WI38 (cell line): ENCODE results near the gene IGF2BP3.
"Not testable (repeated sequence)": the region's sequence is repeated elsewhere in the genome, so short reads cannot be mapped to it uniquely, and the experiment has no call there.

Experiments used
- H3K4me3 ChIP-seq: 2 replicates; pipeline ENCODE4 v1.5.1; 2011; ENCODE audit warnings: low read depth, mild to moderate bottlenecking, control low read depth, low read length
- TF ChIP-seq, protein P1 (sequence below): IDR thresholded peaks from 2 replicates; pipeline ENCODE4 v1.5.1; 2012; ENCODE audit warnings: low read depth, mild to moderate bottlenecking, control low read depth, low read length

The IGF2BP3 gene

GRCh38 chr7:23333671-23334246, 136.5 kb downstream of the IGF2BP3 start:
- H3K4me3 ChIP-seq = no peak overlapping the region
- TF ChIP-seq, protein P1, sequence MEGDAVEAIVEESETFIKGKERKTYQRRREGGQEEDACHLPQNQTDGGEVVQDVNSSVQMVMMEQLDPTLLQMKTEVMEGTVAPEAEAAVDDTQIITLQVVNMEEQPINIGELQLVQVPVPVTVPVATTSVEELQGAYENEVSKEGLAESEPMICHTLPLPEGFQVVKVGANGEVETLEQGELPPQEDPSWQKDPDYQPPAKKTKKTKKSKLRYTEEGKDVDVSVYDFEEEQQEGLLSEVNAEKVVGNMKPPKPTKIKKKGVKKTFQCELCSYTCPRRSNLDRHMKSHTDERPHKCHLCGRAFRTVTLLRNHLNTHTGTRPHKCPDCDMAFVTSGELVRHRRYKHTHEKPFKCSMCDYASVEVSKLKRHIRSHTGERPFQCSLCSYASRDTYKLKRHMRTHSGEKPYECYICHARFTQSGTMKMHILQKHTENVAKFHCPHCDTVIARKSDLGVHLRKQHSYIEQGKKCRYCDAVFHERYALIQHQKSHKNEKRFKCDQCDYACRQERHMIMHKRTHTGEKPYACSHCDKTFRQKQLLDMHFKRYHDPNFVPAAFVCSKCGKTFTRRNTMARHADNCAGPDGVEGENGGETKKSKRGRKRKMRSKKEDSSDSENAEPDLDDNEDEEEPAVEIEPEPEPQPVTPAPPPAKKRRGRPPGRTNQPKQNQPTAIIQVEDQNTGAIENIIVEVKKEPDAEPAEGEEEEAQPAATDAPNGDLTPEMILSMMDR = no peak

GRCh38 chr7:23332910-23333612, 137.2 kb downstream of the IGF2BP3 start:
- TF ChIP-seq, protein P1 = no peak
- no peak overlapping the region for H3K4me3 ChIP-seq

- no peak overlapping the region for H3K4me3 ChIP-seq
- TF ChIP-seq, protein P1 = no peak
These were observed 138.1 kb downstream of the IGF2BP3 start for GRCh38 chr7:23332193-23332592.

GRCh38 chr7:23331132-23331531, 139.2 kb downstream of the IGF2BP3 start:
- TF ChIP-seq, protein P1 = no peak
- no peak overlapping the region for H3K4me3 ChIP-seq

- TF ChIP-seq, protein P1 = no peak
- H3K4me3 ChIP-seq = no peak overlapping the region
These were observed 154.9 kb downstream of the IGF2BP3 start for GRCh38 chr7:23315366-23315765.

DNA sequence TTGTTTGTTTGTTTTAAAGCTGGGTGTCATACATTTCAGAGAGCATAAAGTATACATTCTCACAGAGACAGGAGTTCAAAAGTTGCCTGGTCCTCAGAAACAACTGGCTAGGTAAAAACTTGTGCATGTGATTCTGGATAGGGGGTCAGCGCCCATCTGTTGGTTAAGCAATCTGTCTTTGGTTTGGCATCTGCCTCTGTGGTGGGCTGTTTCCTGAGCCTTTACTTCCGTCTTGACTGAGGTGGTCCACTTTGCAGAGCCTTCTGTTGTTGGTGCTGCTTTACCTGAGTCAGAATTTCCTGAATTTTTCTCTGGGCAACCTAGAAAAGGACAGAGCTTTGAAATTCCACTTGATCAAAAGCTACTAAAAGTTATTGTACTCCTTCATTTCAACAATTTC, 158.2 kb downstream of the IGF2BP3 start:
- not testable (repeated sequence) for H3K4me3 ChIP-seq

DNA sequence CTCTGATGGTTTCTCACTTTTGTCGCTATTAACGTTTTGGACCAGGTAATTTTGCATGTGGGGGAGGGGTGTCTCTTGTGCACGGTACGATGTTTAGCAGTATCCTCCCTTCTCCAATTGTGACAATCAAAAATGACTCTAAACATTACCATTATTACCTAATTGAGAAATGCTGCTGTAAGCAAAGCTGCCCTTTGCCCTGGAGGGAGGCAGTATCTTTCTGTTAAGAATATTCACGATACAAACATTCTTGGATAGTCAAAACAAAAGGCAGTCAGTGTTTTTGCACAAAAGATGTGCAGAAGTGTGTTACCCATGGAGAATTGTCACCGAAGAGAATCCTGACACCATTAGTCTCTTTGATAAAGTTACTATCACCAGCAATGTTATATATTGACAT, 161.5 kb downstream of the IGF2BP3 start:
- TF ChIP-seq, protein P1 = no peak
- H3K4me3 ChIP-seq = no peak overlapping the region
